22Rv1 (cell line): Measurements from ENCODE around the gene BMAL2.

Source experiments
- CTCF ChIP-seq: fragments of 450-650 bp; IDR thresholded peaks from 2 replicates; pipeline ENCODE4 v1.5.1; 2017; ENCODE audit warnings: mild to moderate bottlenecking
- ZFX ChIP-seq: fragments of 450-650 bp; IDR thresholded peaks from 2 replicates; pipeline ENCODE4 v1.6.1; 2017; ENCODE audit warnings: antibody characterized with exemption, borderline replicate concordance

GRCh38 chr12:27332714-27333402, at the start of gene BMAL2:
- no peak; the same call in 1 of the 2 replicates for TF ChIP-seq CTCF
- TF ChIP-seq ZFX = no peak
